C4-2B (cell line): ENCODE measurements around the gene JMJD6.

Source experiments
- ZFX ChIP-seq: fragments of 450-650 bp; IDR thresholded peaks from 2 replicates; pipeline ENCODE4 v1.6.1; 2017
- TF ChIP-seq, protein P1 (sequence below): fragments of 450-650 bp; conservative IDR thresholded peaks from 2 replicates; pipeline ENCODE4 v1.5.1; 2017; ENCODE audit warnings: mild to moderate bottlenecking

DNA sequence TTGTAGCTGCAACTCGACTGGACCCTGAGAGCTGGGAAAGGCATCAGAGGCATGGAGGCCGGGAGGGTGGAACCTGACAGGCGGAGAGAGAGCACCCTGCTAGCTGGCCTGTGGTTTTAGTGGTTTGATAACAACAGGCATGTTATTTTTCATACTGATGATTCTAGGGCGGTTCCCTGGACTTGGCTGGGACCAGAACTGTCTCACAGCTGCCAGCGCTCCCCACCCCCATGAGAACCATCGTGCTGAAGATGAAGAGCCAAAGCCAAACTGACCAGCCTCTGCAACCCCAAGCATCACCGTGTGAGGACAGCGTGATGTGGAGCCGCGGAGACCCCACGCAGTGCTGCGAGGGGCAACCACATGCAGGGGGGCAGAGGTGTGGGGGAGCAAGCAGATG, 44.1 kb downstream of the JMJD6 start:
- TF ChIP-seq, protein P1, sequence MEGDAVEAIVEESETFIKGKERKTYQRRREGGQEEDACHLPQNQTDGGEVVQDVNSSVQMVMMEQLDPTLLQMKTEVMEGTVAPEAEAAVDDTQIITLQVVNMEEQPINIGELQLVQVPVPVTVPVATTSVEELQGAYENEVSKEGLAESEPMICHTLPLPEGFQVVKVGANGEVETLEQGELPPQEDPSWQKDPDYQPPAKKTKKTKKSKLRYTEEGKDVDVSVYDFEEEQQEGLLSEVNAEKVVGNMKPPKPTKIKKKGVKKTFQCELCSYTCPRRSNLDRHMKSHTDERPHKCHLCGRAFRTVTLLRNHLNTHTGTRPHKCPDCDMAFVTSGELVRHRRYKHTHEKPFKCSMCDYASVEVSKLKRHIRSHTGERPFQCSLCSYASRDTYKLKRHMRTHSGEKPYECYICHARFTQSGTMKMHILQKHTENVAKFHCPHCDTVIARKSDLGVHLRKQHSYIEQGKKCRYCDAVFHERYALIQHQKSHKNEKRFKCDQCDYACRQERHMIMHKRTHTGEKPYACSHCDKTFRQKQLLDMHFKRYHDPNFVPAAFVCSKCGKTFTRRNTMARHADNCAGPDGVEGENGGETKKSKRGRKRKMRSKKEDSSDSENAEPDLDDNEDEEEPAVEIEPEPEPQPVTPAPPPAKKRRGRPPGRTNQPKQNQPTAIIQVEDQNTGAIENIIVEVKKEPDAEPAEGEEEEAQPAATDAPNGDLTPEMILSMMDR = no peak
- TF ChIP-seq ZFX = no peak
